Mammary microvascular endothelial cell (primary cell): ENCODE data around the gene FMC1. TPM values are rescaled to one million over a fixed set of nuclear protein-coding genes. Genes with fewer than 3 reads are reported as not detected.

Source experiments
- total RNA-seq: library from RNA; depleted of rRNA; stranded (reverse); fragments of >200 nt; gene quantifications from 2 replicates; pipeline ENCODE4 v1.2.3, GENCODE V29; 2015

The FMC1 gene
- 11.1 and 14.7 TPM in 2 replicates for total RNA-seq

GRCh38 chr7:139341058-139341775 lies at the start of gene FMC1:
TSS of gene FMC1 (plus strand) at chr7:139341337. CDS start at chr7:139341385, 48 bp downstream.

GRCh38 chr7:139359366-139360209 lies 18.5 kb downstream of the FMC1 start, which contains the start of gene LUC7L2:
TSS of gene LUC7L2 (plus strand) at chr7:139359894. CDS start at chr7:139360262, 368 bp downstream.

Other genes starting within 250 kb of the FMC1 start
- 42.4 and 45.8 TPM in 2 replicates for gene ZC3HAV1, start 231.6 kb upstream of the FMC1 start, total RNA-seq
- gene UBN2, start 110.1 kb upstream of the FMC1 start, total RNA-seq = 2.0 and 3.3 TPM in 2 replicates
- gene LUC7L2, start 18.6 kb downstream of the FMC1 start, total RNA-seq = 34.9 and 39.6 TPM in 2 replicates
- not detected in 2 replicates for gene KLRG2, start 142.3 kb downstream of the FMC1 start, total RNA-seq
- gene CLEC2L, start 182.3 kb downstream of the FMC1 start, total RNA-seq = not detected in 2 replicates